NCI-H187 (cell line): ENCODE data around the gene ADAM12.

Source experiments
- DNase-seq, 2 experiments: peaks; one replicate each; lab custom pipeline; 2025; lab: John Stamatoyannopoulos, UW

Gene ADAM12

DNA sequence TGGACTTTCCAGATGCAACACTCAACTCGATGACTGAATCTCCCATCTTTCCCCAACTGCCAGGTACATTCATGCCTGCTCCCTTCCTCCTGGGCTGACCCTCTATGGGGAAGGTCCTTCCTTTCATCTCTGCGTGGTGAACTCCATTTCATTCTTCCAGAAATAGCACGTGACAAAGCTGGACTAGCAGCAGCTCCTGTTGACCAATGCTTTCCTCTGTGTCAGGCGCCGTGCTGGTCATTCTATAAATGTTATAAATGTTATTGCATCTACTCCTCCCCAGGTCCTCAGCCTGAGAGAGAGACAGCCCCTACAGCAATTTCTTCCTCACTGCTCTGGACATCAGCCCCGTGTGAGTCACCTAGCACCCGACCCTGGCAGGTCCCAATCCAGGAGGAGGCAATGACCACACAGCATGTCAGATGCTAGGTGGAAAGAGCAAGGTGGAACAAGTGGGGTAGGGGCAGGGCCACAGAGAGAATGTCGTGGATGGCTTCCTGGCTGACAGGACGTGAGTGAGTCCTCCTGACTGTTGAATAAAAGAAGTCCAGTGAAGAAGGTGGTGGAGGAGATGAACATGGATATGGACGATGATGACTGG lies 178.1 kb downstream of the ADAM12 start:
- DNase-seq, result no peak

DNA sequence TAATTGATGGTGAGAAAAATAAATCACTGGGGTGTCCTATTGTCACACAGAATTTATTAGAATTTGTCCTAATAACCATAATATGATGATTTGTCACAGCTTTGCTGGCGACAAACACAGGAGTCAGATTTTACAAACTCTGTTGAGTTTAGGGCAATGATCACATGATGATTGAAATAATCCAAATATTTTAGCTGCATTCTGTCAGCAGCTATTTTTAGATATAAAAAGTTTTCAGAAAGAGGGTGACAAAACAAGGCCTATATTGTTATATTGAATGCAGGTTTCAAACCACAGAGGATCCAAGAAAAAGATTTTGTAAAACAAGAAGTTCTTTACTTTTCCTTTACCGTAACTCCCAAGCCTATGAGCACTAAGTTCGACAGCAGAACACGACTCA lies 178.8 kb downstream of the ADAM12 start:
- DNase-seq, result no peak

DNA sequence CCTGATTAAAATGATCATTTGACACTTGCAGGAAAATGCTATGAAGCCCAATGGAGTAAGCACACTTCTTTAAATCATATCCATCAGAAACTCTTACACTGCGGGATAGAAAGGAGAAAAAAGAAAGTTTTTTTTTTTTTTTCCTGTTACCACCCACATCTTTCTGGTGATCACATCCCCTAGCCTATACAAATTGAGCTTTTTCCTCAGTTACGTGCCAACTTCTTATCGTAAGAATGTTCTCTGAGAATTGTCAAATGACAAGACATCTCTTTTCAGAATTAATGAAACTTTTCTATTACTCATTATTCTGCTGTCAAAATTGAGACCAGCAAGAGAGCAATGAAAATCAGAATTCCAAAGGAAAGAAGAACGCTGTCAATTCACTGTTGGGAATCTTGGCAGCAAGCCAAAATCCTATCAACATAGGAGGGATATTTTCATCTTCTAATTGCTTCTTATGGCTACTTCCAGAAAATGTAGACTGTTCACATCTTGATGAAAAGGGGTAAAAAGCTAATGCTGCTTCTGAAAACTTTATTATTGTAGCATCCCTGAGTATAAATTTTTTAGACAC lies 179.5 kb downstream of the ADAM12 start:
- no peak for DNase-seq

DNA sequence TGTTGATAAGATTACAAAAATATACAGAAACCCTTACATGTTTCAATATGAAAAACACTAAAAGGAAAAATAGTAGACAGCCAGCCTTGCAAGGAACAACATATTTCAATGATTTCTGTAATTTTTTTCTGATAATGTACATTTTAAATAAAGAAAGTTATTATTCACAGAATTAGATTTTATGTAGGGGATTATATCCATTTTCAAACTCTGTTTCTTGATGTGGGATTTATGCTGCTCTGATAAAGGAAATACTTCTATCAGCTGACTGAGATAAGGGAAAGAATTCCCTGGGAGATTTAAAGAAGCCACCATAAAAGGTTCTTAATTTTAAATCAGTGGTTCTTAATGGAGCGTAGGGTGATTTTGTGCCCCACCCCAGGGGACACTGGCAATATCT lies 180.4 kb downstream of the ADAM12 start:
- no peak for DNase-seq

DNA sequence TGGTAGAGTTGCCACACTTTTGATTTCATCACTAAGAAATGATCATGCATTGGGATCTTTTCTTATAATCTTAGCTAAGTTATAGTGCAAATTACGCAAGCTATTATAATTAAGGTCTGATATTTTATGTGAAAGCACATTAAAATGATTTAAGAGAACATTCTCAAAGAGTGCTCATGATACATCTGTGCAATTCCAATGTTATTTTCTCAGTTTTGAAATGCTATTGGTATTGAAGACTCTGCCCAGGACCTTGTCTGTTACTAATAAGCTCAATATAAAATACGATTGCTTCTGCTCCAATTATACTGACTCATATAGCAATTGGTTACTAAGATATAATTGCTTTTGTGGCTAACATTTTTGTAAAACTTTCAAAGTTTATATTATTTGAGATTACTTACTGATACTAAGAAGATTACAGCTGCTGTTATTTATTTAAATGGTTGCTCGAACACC lies 180.9 kb downstream of the ADAM12 start:
- no peak for DNase-seq

DNA sequence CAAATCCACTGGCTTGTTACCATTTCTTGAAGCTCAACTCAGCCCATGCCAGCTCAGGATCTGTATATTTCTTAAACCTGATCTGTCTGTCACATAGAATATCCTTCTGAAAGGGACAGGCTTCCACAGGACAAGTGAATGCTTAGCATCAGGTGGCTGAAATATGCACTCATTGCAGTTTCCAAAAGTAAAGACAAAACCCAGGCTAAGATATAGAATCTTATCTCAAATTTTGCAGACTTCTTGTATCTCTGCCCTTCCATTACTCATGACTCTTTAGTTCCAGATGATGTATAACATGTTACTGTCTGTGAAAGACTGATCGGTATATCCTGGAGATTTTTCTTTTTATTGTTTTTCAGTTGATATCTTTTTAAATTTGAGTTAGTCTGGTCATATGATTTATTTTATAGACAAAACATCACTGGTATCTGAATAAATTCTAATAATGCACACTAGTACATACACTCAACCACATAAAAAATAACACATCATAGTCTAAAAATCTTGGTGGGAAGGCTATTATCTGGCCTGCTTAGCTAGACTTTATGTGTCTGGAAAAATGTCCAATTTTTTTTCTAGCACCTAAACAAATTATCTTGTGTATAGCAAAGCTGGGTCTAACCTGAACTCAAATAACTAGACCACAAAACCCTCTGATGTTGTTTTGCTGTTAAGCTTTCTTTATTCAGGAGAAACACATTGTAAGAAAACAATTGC lies 182.6 kb downstream of the ADAM12 start:
- DNase-seq, result no peak

DNA sequence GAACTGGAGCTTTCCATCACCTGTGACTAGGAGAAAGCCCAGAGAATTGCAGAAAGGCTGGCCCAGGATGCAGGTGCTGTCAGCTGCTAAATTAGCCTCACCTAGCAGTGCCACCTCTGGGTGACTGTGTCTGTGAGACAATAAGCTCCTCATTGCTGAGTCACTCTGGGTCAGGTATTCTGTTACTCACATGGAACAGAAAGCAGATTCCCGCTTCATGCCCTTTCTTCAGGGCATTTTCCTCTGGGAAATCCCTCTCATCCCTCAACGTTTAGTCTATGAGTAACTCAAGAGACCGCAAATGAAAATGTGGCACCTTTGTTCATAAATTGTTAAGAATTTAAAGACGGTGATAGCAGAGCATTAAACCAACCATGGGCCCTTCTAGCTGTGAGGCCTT lies 184.0 kb downstream of the ADAM12 start:
- no peak for DNase-seq

DNA sequence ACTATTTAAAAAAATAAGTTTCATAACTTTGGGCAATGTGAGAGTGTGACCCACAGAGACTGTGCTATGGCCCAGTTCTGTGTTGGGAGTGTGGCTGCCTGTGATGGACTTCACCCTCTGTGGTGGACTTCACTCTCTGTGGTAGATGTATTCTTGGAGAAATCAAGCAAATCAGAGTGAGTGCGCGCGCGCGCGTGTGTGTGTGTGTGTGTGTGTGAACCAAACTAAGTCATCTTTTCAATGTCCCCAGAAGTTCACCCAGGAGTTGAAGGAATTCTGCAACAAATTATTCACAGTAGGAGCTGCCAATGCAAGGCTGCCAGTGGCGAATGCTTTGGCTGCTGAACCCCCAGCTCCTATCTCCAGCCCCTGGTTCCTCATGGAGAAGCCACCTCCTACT lies 184.5 kb downstream of the ADAM12 start:
- no peak for DNase-seq

DNA sequence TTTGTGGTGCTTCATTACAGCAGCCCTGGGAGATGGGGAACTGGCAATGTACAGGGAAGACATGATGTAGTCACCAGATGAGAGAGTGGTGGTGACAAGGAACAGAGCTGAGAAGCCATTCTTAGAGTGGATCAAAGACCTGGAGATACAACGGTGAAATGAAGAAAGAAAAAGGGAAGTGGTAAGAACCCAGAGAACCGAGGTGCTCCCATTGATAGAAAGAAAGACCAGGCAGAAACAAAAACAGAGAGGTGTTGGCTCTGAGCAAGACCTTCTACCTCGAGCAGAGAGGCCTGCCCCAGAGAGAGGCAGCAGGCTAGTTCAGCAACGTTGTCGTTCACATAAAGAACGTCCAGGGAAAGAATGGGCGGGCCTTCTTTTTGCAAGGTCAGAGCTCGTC lies 186.7 kb downstream of the ADAM12 start:
- DNase-seq, result no peak

DNA sequence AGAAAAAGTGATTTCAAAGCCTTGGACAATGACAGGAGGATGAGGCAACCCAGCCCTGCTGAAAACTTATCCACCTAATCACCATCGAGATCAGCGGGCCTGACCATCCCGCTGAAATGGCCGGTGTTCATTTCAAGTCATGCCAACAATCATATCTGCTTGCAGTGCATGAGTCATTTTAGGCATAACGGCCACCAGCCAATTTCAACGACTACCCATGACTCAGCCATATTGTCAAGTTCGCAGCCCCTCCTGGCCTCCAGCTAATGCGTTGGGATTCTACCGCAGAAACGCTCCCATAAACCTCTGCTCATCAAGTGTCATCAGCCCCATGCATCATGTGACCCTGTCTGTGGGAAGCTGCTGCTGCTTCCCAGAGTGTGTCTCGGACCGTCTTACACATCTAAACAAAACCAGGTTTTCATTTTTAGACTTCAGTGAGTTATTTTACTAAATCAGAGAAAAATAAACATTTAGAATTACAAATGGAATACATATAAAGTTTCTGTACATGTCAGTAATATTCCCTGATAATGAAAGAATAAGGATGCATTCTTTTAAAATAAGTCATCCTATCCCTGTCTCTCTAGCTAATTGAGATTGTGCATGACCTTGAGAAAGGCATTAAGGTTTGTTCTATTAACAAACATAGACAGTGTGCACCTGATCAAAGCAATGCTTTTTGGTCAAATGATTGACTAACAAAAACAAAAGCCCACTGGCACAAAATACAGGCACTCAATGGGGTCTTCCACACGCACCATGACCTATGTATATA lies 188.9 kb downstream of the ADAM12 start:
- no peak for DNase-seq

DNA sequence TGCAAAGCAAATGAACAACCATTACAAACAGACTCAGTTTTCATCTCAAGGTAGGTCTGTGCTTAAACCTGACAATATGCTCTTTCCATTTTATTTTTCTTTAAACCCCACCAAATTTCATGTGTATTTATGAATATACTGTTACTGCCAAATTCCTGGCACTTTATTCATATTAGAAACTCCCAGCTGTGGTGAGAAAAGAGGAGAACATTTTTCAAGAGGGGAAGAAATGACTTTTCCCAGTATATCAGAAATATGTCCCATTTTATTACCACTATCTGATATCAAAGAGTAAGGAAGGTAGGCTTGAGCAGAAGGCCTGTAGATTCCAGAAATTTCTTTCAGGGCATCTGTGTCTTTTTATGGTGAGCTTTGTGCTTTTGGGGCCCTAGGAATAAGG lies 189.6 kb downstream of the ADAM12 start:
- DNase-seq, result no peak

DNA sequence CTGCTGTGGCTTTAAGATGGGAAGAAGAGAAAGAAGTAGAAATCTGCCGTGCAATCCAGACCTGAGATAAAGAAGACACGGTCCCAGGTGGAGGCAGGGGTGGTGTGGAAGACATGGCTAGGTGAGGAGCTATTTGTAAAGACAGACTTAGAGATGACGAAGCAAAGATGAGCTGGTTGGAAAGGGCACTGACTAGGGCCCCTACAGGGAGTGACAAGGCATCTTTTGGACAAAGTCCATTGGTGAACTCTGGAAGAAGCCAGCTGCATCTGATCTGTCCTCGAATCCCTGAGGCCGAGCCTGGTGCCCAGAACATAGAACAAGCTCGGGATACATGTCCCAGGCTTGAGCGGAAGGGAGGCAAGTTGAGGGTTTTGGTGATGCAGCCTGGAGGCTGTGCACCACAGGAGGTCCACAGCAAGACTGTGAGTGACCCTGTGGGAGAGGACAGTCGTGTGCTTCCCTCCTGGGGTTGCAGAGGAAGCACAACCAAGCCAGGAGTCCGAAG lies 191.2 kb downstream of the ADAM12 start:
- DNase-seq, result no peak

DNA sequence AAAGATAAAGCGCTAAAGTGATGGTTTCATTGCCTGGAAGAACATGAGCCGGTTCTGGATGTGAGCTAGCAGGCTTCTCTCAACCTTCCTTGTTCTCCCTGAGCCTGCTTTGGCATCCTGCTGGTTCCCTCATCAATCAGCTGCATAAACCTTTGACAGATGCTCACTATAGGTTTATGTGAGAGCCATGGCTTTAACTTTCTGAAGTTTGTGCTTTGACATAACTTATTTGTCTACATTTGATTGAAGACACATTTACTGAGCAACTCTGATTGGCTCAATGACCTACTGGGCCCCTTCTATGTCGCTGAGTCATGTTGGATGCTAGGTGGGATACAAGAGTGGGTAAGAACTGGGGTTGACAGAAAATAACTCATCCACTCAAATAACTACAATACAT lies 192.0 kb downstream of the ADAM12 start:
- no peak for DNase-seq

DNA sequence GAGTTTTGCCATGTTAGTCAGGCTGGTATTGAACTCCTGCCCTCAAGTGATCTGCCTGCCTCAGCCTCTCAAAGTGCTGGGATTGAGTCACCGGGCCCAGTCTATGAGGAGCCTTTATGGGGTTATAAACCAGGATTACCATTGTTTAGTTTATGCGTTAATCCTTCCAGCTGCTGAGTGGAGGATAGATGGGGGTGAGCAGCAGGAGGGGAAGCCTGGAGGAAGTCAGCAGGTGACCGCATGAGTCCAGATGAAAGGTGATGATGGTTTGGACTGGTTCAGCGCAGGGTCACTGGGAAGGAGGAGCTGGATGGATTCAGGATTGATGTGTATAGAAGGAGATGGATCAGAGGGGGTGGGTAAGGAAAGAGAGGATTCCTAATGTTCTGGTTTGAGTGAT lies 197.1 kb downstream of the ADAM12 start:
- DNase-seq, result no peak

DNA sequence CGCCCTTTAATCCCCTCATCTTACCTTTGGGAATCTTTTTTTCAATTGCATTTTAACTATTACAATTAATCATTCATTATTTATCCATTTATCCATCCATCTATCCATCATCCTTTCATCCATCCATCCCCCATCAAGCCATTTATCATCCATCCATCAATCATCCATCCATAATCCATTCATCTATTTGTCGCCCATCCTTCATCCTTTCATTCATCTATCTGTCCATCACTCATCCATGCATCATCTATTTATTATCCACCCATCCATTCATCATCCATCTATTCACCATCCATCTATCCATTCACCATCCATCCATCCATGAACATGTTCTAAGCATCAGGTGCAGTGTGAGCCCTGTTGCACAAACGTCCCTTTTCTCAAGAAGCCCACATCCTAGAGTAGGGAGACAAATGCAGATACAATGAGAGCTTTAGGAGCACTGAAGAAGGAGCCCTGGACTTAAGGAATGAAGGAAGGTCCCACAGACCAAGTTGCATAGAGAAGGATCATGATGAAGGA lies 199.5 kb downstream of the ADAM12 start:
- no peak for DNase-seq

DNA sequence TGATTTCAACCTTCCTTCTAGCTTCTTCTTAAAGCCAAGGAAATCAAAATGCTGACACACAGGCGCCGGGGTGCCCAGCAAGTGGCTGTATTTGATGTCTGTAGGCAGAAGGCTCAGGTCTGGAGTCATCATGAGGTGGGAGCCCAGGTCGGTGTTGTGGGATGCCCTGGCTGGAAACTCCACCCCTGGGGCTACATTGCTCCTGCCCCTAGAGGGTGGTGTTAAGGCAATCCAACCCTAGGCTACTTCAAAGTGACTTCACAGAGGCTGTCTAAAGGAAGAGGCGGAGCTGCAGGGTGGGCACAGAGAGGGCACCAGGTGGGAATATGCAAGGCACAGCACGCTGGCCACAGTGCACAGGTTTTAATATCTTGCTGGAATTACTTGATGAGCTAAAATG lies 200.9 kb downstream of the ADAM12 start:
- no peak for DNase-seq

DNA sequence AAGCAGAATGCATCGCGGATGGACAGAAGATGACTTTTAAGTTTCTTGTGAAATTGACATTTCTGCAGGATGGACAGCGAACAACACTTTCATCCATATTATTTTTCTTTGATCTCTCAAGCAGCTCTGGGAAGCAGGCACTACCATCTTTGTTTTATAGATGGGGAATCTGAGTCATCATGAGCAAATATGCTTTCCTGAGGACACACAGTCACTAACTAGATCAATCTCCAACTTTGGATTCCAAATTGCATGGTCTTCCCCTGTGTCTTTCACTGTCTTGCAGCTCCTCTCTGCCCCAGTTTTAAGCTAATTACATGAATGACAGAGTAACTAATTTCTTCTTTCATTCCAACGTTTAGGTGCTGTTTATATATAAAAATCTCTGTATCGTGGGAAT lies 201.5 kb downstream of the ADAM12 start:
- no peak for DNase-seq

DNA sequence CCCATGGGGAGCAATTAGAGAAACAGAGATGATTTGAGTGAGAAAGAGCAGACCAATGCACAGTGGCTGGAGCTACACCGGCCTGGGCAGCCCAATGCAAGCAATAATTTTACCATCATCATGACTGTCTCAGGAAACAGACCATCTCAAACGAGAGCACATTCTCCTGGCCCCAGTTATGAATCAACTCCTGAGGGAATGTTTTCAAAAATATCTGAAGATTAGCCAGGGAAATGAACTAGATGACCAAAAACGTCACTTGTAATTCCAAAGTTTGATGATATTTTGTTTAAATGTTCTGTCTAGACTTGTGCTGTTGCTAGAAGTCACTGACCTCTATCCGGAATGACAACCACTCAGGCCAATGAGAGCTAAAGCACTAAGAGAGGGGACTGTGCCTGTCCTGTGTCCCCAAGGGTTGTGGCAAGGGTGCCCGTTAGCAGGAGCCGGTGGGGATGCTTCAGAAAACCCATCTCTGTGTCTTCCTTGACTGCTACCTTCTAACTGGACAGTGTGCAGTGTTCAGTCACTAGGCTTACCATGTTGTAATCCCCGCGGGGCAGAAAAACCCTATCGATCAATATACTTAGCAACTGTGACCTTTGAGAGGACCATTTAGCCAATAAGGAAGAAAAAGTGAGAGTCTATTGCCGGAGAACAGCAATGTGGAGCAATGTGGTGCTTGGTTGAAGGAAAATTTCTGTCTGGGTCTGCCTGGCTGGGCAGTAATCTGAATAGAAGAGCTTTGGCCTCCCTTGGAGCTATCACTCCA lies 202.4 kb downstream of the ADAM12 start:
- no peak for DNase-seq

DNA sequence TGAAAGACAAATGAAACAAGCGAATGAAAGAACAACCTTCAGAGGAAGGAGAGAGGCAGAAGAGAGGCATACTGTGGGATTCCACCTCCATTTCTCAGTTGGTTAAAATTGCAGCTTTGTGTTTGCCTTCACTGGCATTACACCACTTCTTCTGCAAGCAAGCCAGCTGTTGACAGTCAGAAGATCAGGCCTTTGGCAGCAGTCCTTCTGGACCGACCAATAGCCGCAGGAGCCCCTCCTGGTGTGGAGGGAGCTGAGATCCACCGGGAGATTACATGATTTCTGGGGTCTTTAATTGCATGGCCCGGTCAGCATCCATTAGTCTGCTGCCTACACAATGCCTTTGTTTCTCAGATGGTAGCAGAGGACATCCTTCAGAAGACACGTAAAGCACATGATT lies 206.7 kb downstream of the ADAM12 start:
- no peak for DNase-seq

DNA sequence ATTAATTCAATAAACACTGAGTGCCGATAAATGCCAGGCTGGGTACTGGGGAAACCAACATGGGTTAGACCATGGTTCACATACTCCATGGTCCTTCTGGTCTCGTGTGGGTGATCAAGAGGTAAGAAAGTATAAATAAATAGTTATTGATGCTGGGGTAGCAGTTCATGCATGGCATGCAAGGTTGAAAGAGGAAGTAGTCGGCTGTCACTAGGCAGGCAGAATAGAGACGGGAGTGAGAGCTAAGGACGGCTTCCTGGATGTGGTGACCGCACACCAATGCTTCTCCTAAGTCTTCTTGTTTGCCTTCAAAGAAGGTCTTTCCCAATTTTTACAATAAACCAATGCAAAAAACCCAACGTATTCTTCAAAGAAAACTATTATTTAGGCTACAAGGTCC lies 208.6 kb downstream of the ADAM12 start:
- no peak for DNase-seq

DNA sequence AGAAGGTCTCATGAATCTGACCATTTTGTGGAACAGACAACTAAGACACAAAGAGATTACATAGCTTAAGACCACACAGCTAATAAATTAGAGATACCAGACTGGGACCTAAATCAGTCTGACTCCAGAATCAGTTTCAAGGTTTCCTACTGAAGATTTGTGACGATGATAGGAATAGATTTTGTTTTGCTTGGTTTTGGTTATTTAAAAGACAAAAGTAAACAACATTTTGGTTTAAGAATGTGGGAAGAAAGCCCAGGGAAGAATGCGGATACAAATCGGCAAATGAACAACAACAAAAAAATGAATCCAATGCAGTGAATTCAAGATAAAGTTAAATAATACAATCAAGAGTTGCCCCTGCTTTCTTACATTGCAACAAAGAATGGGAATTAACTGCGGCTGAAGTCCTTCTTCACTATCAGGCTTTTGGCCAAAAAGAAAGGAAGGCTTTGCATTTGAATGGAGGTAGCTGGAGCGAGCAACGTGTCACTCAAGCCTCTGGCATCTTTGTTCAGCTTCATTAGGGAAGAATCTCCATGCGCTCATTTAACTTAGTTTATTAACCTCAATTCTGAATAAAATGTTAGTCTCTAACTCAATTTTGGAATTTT lies 210.8 kb downstream of the ADAM12 start:
- DNase-seq, result no peak
